ENCODE results near the gene CARMIL1.

CARMIL1 gene

GRCh38 chr6:25630508-25631278 is 351.5 kb downstream of the CARMIL1 start:
- no peak for TF ChIP-seq CTCF (IDR thresholded peaks at IDR 0.05)

GRCh38 chr6:25635886-25636317 is 356.7 kb downstream of the CARMIL1 start:
- no peak for TF ChIP-seq CTCF (IDR thresholded peaks at IDR 0.05)

GRCh38 chr6:25637211-25637610 is 358.0 kb downstream of the CARMIL1 start:
- no peak for TF ChIP-seq CTCF (IDR thresholded peaks at IDR 0.05)

- TF ChIP-seq CTCF (IDR thresholded peaks at IDR 0.05), result peak; percentile 39; the same call in 1 of the 2 replicates
Measured at GRCh38 chr6:25637960-25638434, 358.8 kb downstream of the CARMIL1 start.

GRCh38 chr6:25639653-25640052 is 360.5 kb downstream of the CARMIL1 start:
- TF ChIP-seq CTCF (IDR thresholded peaks at IDR 0.05), result no peak

GRCh38 chr6:25640446-25640845 is 361.3 kb downstream of the CARMIL1 start:
- no peak for TF ChIP-seq CTCF (IDR thresholded peaks at IDR 0.05)

- TF ChIP-seq CTCF (IDR thresholded peaks at IDR 0.05), result no peak
Measured at GRCh38 chr6:25640891-25641290, 361.7 kb downstream of the CARMIL1 start.
